Measurements from ENCODE around the gene MED12L. TPM values are rescaled to one million over a fixed set of nuclear protein-coding genes. Genes with fewer than 3 reads are reported as not detected.
"Not testable (repeated sequence)": the region's sequence is repeated elsewhere in the genome, so short reads cannot be mapped to it uniquely, and the experiment has no call there.

The MED12L gene
- total and polyA plus RNA-seq, 8 donors: 0.08 to 0.88 (median 0.45) TPM

DNA sequence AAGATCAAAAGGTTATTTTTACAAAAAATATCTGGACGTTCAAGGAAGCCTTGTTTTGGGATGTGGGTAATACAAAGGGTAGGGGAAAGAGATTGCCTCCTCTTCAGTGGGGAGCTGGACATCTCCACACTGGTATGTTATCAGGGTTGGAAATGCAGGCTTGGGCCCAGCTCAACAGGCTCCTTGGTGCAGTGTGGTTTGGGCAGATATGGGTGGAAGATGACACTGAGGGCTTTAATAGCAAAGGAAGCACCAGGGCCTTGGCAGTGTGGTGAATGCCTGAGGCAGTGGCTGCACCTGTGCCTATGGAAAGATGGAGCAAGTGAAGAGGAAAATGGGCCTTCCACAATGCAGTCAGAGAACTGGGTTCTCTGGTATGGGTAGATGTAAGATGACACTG, 11.2 kb upstream of the MED12L start:
- DNase-seq (no peak), FAIRE-seq (no peak), ATAC-seq (no peak)
- Histone ChIP-seq H3K4me1 (no peaks in the 10 kb centered on the region), H3K4me3 (no peak overlapping the region), H3K27me3 (no peaks in the 10 kb centered on the region), H3K27ac (no peak overlapping the region), H3K9me3 (no peaks in the 10 kb centered on the region), H3K36me3 (no peaks in the 10 kb centered on the region)
- 37 to 42% methylated on average over 1 of the region's 1 CpG for WGBS, 2 donors
- intact Hi-C loops (cut with DNase I): no loop called here
- TF ChIP-seq, protein P1, sequence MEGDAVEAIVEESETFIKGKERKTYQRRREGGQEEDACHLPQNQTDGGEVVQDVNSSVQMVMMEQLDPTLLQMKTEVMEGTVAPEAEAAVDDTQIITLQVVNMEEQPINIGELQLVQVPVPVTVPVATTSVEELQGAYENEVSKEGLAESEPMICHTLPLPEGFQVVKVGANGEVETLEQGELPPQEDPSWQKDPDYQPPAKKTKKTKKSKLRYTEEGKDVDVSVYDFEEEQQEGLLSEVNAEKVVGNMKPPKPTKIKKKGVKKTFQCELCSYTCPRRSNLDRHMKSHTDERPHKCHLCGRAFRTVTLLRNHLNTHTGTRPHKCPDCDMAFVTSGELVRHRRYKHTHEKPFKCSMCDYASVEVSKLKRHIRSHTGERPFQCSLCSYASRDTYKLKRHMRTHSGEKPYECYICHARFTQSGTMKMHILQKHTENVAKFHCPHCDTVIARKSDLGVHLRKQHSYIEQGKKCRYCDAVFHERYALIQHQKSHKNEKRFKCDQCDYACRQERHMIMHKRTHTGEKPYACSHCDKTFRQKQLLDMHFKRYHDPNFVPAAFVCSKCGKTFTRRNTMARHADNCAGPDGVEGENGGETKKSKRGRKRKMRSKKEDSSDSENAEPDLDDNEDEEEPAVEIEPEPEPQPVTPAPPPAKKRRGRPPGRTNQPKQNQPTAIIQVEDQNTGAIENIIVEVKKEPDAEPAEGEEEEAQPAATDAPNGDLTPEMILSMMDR (IDR thresholded peaks at IDR 0.05): no peak

DNA sequence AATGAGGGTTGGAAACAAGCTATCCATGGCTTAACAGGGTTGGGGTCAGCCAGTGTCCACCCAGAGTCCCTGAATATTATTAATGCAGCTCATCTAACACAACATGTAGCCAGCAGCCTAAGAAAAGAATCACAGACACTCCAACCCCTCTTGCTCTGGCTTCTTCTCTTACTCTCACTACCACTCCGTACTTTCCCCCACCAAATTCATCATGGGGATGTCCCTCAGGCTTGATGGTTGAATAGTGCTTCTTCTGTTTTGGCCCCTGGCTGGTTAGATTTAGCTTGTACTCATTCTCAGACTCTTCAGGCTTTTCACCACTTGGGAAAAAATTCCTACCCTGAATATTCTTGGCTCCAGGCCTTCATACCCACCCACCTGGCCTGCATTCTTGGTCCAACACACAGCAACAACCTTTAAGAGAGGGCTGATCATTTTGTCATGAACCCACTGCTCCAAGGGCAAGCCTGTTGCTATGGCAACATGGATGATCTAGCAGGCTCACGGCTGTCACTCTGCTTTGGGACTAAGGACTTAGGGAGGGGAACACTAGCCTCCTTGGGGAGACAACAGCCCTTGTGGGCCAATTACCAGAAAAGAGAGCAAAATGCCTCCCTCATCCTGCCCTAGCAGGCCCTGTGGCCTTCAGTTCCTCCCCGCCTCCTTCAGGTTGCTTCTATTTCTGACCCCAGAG, 9.4 kb upstream of the MED12L start:
- DNase-seq (no peak), ATAC-seq (no peak), FAIRE-seq (no peak)
- H3K27ac ChIP-seq: no peak overlapping the region
- no peak overlapping the region for H3K4me3 ChIP-seq
- 78 to 80% methylated on average over 3 of the region's 3 CpGs for WGBS, 2 donors
- no peaks in the 10 kb centered on the region for H3K9me3 ChIP-seq
- no peaks in the 10 kb centered on the region for H3K4me1 ChIP-seq
- H3K36me3 ChIP-seq: no peaks in the 10 kb centered on the region
- intact Hi-C loops (cut with DNase I): no loop called here
- TF ChIP-seq, protein P1 (IDR thresholded peaks at IDR 0.05): no peak
- H3K27me3 ChIP-seq: no peaks in the 10 kb centered on the region

DNA sequence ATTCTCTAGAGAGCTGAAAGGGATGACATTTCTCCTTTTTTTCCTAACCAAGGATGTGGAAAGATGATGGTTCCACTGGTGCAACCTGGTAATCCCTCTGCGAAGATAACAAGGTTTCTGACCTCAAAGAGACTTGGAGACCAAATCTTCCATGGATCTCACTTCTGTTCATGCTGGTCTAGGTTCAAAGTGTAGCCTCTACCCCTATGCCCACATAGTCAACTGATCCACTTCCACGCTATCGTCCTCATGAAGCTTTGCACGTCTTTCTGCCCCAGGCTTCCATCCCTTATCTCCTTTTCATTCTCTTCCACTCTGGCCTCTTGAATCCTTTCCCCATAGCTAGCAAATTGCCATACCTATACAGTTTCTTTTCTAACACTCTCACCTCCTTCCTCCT, 8.8 kb upstream of the MED12L start:
- ATAC-seq (no peak), DNase-seq (no peak), FAIRE-seq (no peak)
- Histone ChIP-seq H3K36me3 (no peaks in the 10 kb centered on the region), H3K27ac (no peak overlapping the region), H3K9me3 (no peaks in the 10 kb centered on the region), H3K4me1 (no peaks in the 10 kb centered on the region), H3K27me3 (no peaks in the 10 kb centered on the region), H3K4me3 (no peak overlapping the region)
- TF ChIP-seq, protein P1 (IDR thresholded peaks at IDR 0.05): no peak
- 81 to 91% methylated on average over 4 of the region's 4 CpGs for WGBS, 2 donors
- intact Hi-C loops (cut with DNase I): no loop called here

DNA sequence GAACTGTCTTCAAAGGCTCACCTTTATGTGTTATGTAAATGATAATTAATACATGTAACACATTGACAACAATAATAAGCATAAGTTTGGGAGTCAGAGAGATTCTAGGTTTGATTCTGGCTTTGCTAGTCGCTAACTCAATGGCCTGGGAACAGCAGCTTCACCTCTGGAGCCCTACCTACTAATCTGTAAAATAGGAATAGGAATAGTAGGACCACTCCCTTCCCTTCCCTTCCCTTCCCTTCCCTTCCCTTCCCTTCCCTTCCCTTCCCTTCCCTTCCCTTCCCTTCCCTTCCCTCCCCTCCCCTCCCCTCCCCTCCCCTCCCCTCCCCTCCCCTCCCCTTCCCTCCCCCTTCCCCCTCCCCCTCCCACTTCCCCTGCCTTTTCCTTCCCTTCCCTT, 4.4 kb upstream of the MED12L start:
- H3K27ac ChIP-seq; H3K4me3 ChIP-seq; FAIRE-seq; H3K36me3 ChIP-seq; ATAC-seq; H3K4me1 ChIP-seq; intact Hi-C loops (cut with DNase I); H3K9me3 ChIP-seq; H3K27me3 ChIP-seq; DNase-seq: not testable (repeated sequence)
- WGBS, 2 donors: 85 to 95% methylated on average over 1 of the region's 1 CpG

DNA sequence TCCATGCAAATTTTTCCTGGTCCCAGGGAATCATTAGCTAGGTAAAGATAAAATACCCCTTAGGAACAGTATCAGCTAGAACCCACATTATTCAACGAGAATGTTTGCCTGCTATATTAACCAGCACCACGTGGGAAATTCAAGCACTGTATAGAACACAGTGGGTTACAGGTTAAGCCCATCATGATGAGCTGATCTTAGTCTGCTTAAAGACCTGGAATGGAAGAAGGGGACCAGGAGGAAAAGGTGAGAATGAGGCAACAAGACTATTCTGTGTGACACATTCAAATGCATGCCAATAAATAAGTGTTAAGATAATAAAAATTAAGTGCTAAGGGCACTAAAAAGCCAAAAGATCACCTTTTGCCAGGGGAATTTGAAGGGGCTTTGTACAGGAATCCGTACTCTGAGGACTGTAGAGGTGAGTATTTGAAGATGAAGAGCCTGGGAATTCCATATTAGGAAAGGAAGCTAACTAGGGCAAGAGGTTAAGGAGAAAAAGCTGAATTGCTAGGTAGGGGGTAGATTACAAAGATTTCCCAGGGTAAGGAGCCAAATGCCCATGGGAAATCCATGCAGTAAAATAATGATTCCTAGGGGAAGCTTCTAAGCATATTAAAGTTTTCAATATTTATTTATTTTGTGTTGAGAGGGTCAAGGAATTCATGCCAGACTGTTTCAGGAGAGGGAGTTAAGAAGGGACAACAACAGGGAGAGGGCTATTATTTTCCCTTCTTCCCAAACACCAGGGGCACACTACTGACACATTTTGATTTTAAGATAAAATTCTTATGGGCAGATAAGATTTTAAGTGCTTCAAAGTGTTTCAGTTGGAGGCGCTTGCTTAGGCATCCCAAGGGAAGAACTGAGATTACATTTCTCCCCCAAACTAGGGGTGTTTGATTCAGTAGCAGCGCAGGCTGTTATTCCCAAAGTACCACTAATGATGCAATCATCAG, 2.3 kb upstream of the MED12L start:
- H3K36me3 ChIP-seq: no peaks in the 10 kb centered on the region
- DNase-seq (no peak), ATAC-seq (no peak), FAIRE-seq (no peak)
- H3K27ac ChIP-seq: no peak overlapping the region
- H3K9me3 ChIP-seq: no peaks in the 10 kb centered on the region
- peaks cover 0 to 4% (median 0%) of the 10 kb centered on the region in 3 donors for H3K4me1 ChIP-seq
- 41 to 46% methylated on average over 5 of the region's 5 CpGs for WGBS, 2 donors
- intact Hi-C loops (cut with DNase I): no loop called here
- H3K27me3 ChIP-seq: peaks cover 0 to 5% (median 0%) of the 10 kb centered on the region in 4 donors
- TF ChIP-seq, protein P1 (IDR thresholded peaks at IDR 0.05): no peak
- no peak overlapping the region for H3K4me3 ChIP-seq
